ENCODE measurements around the gene EML6. TPM values are rescaled to one million over a fixed set of nuclear protein-coding genes. Genes with fewer than 3 reads are reported as not detected.

The EML6 gene
- total RNA-seq, 1 experiment from 2014 or later: 1.5 TPM

DNA sequence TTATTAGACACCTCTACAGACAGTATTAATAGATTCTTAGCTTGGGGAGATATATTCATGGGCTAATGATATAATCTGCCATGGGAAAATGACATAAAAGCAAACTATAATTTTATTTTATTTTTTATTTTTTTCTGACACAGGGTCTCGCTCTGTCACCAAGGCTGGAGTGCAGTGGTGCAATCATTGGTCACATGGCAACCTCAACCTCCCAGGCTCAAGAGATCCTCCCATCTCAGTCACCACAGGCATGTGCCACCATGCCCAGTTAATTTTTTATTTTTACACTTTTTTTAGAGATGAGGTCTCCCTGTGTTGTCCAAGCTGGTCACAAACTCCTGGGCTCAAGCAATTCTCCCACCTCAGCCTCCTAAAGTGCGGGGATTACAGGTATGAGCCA, 287.5 kb downstream of the EML6 start:
- H3K36me3 Mint-ChIP-seq (ENCODE audit: insufficient read depth in 1 of 3, low read depth in 3 of 3): no peaks in the 10 kb centered on the region
- Histone ChIP-seq H2BK20ac (ENCODE audit: low read depth, low read length, poor library complexity, severe bottlenecking) (no peak overlapping the region), H3T11ph (ENCODE audit: low read length) (no peak overlapping the region), H2BK5ac (ENCODE audit: insufficient read length, low read length) (no peak overlapping the region), H3K79me1 (ENCODE audit: insufficient read depth, low read depth, low read length, poor library complexity, severe bottlenecking) (peaks cover 5% of the 10 kb centered on the region), H3K4me2 (ENCODE audit: insufficient read depth, insufficient read length, low read length) (no peak overlapping the region), H3K9me3 (ENCODE audit: control insufficient read depth, low read depth, low read length) (no peaks in the 10 kb centered on the region), H3K27ac (ENCODE audit: insufficient read length, low read depth, low read length) (no peak overlapping the region), H3K79me2 (ENCODE audit: insufficient read depth, low read length) (peaks cover 39% of the 10 kb centered on the region), H3K9ac (ENCODE audit: extremely low read depth, insufficient read length, low read length) (no peak overlapping the region), H4K91ac (ENCODE audit: insufficient read length, low read depth, low read length) (no peak overlapping the region), H4K20me1 (ENCODE audit: control insufficient read depth, insufficient read depth, insufficient read length) (no peaks in the 10 kb centered on the region), H2BK120ac (ENCODE audit: low read depth, low read length, poor library complexity, severe bottlenecking) (no peak overlapping the region), H3K4ac (ENCODE audit: low read depth, low read length) (no peak overlapping the region), H3K23ac (ENCODE audit: insufficient read length, low read depth, low read length) (no peak overlapping the region), H3K4me1 (ENCODE audit: insufficient read depth, low read length) (peaks cover 3% of the 10 kb centered on the region), H3K56ac (ENCODE audit: insufficient read length, low read depth, low read length) (no peak overlapping the region), H3K23me2 (ENCODE audit: insufficient read length, low read depth, low read length, poor library complexity, severe bottlenecking) (no peaks in the 10 kb centered on the region), H4K5ac (ENCODE audit: insufficient read length, low read depth, low read length) (no peak overlapping the region), H2BK15ac (ENCODE audit: low read depth, low read length) (no peak overlapping the region), H3K18ac (ENCODE audit: insufficient read length, low read depth, low read length) (no peak overlapping the region), H2BK12ac (ENCODE audit: insufficient read length, low read depth, low read length) (no peak overlapping the region), H2AK5ac (ENCODE audit: insufficient read length, low read length) (no peak overlapping the region), H3K14ac (ENCODE audit: insufficient read depth, low read length) (no peak overlapping the region), H3K27me3 (ENCODE audit: insufficient read depth, low read length) (no peaks in the 10 kb centered on the region), H4K8ac (replicated peaks; ENCODE audit: insufficient read length, low read depth, low read length) (no peak overlapping the region), H2AFZ (ENCODE audit: low read length) (no peak overlapping the region)
- no peaks in the 10 kb centered on the region for H3K9me3 Mint-ChIP-seq
- DNase-seq: no peak
- no peaks in the 10 kb centered on the region for H3K27me3 Mint-ChIP-seq (ENCODE audit: low read depth)
- no peak overlapping the region for H3K4me3 Mint-ChIP-seq
- TF ChIP-seq, protein P1, sequence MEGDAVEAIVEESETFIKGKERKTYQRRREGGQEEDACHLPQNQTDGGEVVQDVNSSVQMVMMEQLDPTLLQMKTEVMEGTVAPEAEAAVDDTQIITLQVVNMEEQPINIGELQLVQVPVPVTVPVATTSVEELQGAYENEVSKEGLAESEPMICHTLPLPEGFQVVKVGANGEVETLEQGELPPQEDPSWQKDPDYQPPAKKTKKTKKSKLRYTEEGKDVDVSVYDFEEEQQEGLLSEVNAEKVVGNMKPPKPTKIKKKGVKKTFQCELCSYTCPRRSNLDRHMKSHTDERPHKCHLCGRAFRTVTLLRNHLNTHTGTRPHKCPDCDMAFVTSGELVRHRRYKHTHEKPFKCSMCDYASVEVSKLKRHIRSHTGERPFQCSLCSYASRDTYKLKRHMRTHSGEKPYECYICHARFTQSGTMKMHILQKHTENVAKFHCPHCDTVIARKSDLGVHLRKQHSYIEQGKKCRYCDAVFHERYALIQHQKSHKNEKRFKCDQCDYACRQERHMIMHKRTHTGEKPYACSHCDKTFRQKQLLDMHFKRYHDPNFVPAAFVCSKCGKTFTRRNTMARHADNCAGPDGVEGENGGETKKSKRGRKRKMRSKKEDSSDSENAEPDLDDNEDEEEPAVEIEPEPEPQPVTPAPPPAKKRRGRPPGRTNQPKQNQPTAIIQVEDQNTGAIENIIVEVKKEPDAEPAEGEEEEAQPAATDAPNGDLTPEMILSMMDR (conservative IDR thresholded peaks at IDR 0.05): no peak
- H3K27ac Mint-ChIP-seq: peak overlapping the region in 2 of 3 experiments; percentile 18 to 29; a peak in 2 of 7 replicates
- peaks cover 53 to 67% of the 10 kb centered on the region in 2 experiments for H3K4me1 Mint-ChIP-seq
- WGBS (ENCODE audit: extremely low coverage, insufficient read length, low lambda C conversion rate): no CpG with 5 or more reads among the region's 2 CpGs
